CD14-positive monocyte (primary cell): Measurements from ENCODE around the gene MAPK8IP1. TPM values are rescaled to one million over a fixed set of nuclear protein-coding genes. Genes with fewer than 3 reads are reported as not detected.

Experiments
- DNase-seq, 3 donors: peaks; one replicate each; pipeline ENCODE4 v3.0.0-alpha.2; 2011 to 2022
- H2AFZ ChIP-seq: 2 replicates; pipeline ENCODE4 v1.6.0; 2012; ENCODE audit warnings: mild to moderate bottlenecking, low read depth, low read length, inconsistent platforms; ENCODE audit not compliant: insufficient read depth, poor library complexity, severe bottlenecking
- H3K27ac ChIP-seq, 2 donors: 1 replicate in 1 of 2; 2 replicates in 1 of 2; pipeline ENCODE4 v1.5.1; 2012 to 2013; ENCODE audit warnings: low read length in 2 of 2, control low read depth in 1 of 2, inconsistent platforms in 1 of 2, low read depth in 1 of 2, mild to moderate bottlenecking in 1 of 2
- H3K27me3 ChIP-seq, 2 donors: one replicate each; pipeline versions ENCODE4 v1.6.0 to v1.6.1; 2011 to 2013; ENCODE audit warnings: low read length in 2 of 2; ENCODE audit not compliant: control insufficient read depth in 2 of 2, insufficient read depth in 2 of 2
- H3K36me3 ChIP-seq, 2 donors: replicated peaks in 1 of 2; 1 replicate in 1 of 2; 2 replicates in 1 of 2; pipeline versions ENCODE4 v1.5.1 to v1.6.1; 2012 to 2013; ENCODE audit warnings: low read length in 2 of 2, control low read depth in 1 of 2, inconsistent platforms in 1 of 2, mild to moderate bottlenecking in 1 of 2; ENCODE audit not compliant: insufficient read depth in 2 of 2, control insufficient read depth in 1 of 2
- H3K4me1 ChIP-seq, 2 donors: 1 replicate in 1 of 2; 2 replicates in 1 of 2; pipeline versions ENCODE4 v1.5.1 to v1.6.1; 2012 to 2013; ENCODE audit warnings: low read length in 2 of 2, control low read depth in 1 of 2, inconsistent platforms in 1 of 2, mild to moderate bottlenecking in 1 of 2, moderate library complexity in 1 of 2; ENCODE audit not compliant: insufficient read depth in 2 of 2, control insufficient read depth in 1 of 2
- H3K4me2 ChIP-seq: replicated peaks from 2 replicates; pipeline ENCODE3; 2012; ENCODE audit warnings: low read length, moderate library complexity, mild to moderate bottlenecking; ENCODE audit not compliant: poor library complexity, severe bottlenecking; ENCODE audit errors: extremely low read depth
- H3K4me3 ChIP-seq, 3 experiments: fragments of 200-600 bp in 1 of 3; sonication (generic) in 1 of 3; replicated peaks in 1 of 3; 1 replicate in 2 of 3; 2 replicates in 1 of 3; pipeline ENCODE4 v1.5.1; 2011 to 2013; ENCODE audit warnings: low read length in 3 of 3, mild to moderate bottlenecking in 3 of 3, control low read depth in 2 of 3, low read depth in 2 of 3, inconsistent platforms in 1 of 3, moderate library complexity in 1 of 3
- H3K79me2 ChIP-seq: 2 replicates; pipeline ENCODE4 v1.6.0; 2012; ENCODE audit warnings: mild to moderate bottlenecking, control low read depth, inconsistent platforms, low read length, moderate library complexity; ENCODE audit not compliant: insufficient read depth
- H3K9ac ChIP-seq: 2 replicates; pipeline ENCODE4 v1.6.0; 2017; ENCODE audit warnings: low read length, mild to moderate bottlenecking; ENCODE audit not compliant: insufficient read depth, poor library complexity, severe bottlenecking
- H3K9me3 ChIP-seq, 2 donors: replicated peaks in 1 of 2; 1 replicate in 1 of 2; 2 replicates in 1 of 2; pipeline versions ENCODE4 v1.5.1 to v1.6.1; 2012 to 2013; ENCODE audit warnings: low read length in 2 of 2, control low read depth in 1 of 2; ENCODE audit not compliant: control insufficient read depth in 1 of 2, insufficient read depth in 1 of 2
- H4K20me1 ChIP-seq: 2 replicates; pipeline ENCODE4 v1.6.0; 2012; ENCODE audit warnings: mild to moderate bottlenecking, low read length, control low read depth, moderate library complexity; ENCODE audit not compliant: insufficient read depth
- H3K27ac Mint-ChIP-seq, 7 donors: one replicate each; pipeline ENCODE4 v1.8.0; 2020; ENCODE audit warnings: mild to moderate bottlenecking in 7 of 7, mixed read lengths in 7 of 7, moderate library complexity in 6 of 7, inconsistent platforms in 2 of 7
- H3K27me3 Mint-ChIP-seq, 3 donors: one replicate each; pipeline ENCODE4 v1.8.0; 2021 to 2022; ENCODE audit warnings: low read depth in 3 of 3, mild to moderate bottlenecking in 3 of 3, mixed read lengths in 3 of 3, moderate library complexity in 3 of 3, inconsistent platforms in 1 of 3
- H3K36me3 Mint-ChIP-seq, 2 donors: one replicate each; pipeline ENCODE4 v1.8.0; 2020; ENCODE audit warnings: mixed read lengths in 2 of 2, inconsistent platforms in 1 of 2, mild to moderate bottlenecking in 1 of 2
- H3K4me1 Mint-ChIP-seq: one replicate; pipeline ENCODE4 v1.8.0; 2020; ENCODE audit warnings: mild to moderate bottlenecking, mixed read lengths
- H3K4me3 Mint-ChIP-seq, 2 donors: one replicate each; pipeline ENCODE4 v1.8.0; 2020; ENCODE audit warnings: mild to moderate bottlenecking in 2 of 2, mixed read lengths in 2 of 2, moderate library complexity in 1 of 2
- H3K9me3 Mint-ChIP-seq, 7 donors: one replicate each; pipeline ENCODE4 v1.8.0; 2020 to 2022; ENCODE audit warnings: mixed read lengths in 7 of 7, mild to moderate bottlenecking in 6 of 7, moderate library complexity in 6 of 7, inconsistent platforms in 2 of 7
- CTCF ChIP-seq: fragments of 200-600 bp; IDR thresholded peaks from one replicate; pipeline ENCODE4 v1.8.0; 2022; ENCODE audit warnings: antibody characterized with exemption, mild to moderate bottlenecking
- WGBS: methylation state at CpG from one replicate; pipeline ENCODE4 v1.1.5; 2013; ENCODE audit warnings: missing lambda C conversion rate; ENCODE audit not compliant: insufficient coverage; 5-methylcytosine and 5-hydroxymethylcytosine counted together
- intact Hi-C, 2 donors: fragments of 100-400 bp; cut with micrococcal nuclease; formaldehyde crosslinking; loops; one replicate each; pipeline versions ENCODE4 v1.15.0 to v1.15.1; 2023
- polyA plus RNA-seq, 3 donors: library from polyadenylated mRNA; depleted of rRNA in 1 of 3; unstranded in 2 of 3; stranded (reverse) in 1 of 3; fragments of 300-500 nt in 2 of 3; fragments of >200 nt in 1 of 3; fragmentation: Illumina TruSeq in 2 of 3; gene quantifications; 1 replicate in 2 of 3; 2 replicates in 1 of 3; pipeline ENCODE4 v1.2.3, GENCODE V29; 2012 to 2021

MAPK8IP1 gene
- polyA plus RNA-seq, 3 donors: 0.93 TPM; not detected in 2

- H2AFZ ChIP-seq: no peak overlapping the region
- peaks cover 38% of the 10 kb centered on the region for H4K20me1 ChIP-seq
- no peak overlapping the region for H3K4me3 ChIP-seq
- H3K27ac ChIP-seq: no peak overlapping the region
- H3K4me2 ChIP-seq: no peak overlapping the region
- peak in 1 of 3 donors; percentile 4 for DNase-seq
- peak overlapping the region; percentile 15 for H3K9ac ChIP-seq
- H3K27me3 ChIP-seq: peaks cover 2 to 10% of the 10 kb centered on the region in 2 donors
- Mint-ChIP-seq H3K36me3 (peaks cover 15 to 29% of the 10 kb centered on the region in 2 donors), H3K4me3 (no peak overlapping the region), H3K27me3 (peaks cover 12 to 21% (median 19%) of the 10 kb centered on the region in 3 donors), H3K9me3 (peaks cover 0 to 6% (median 4%) of the 10 kb centered on the region in 7 donors), H3K27ac (no peak overlapping the region), H3K4me1 (peaks cover 49% of the 10 kb centered on the region)
- TF ChIP-seq CTCF: no peak
- intact Hi-C loops: no loop called here
- peaks cover 10 to 13% of the 10 kb centered on the region in 2 donors for H3K36me3 ChIP-seq
- peaks cover 19% of the 10 kb centered on the region for H3K79me2 ChIP-seq
- H3K4me1 ChIP-seq: peaks cover 35 to 43% of the 10 kb centered on the region in 2 donors
- 35% methylated on average over 12 of the region's 15 CpGs for WGBS
- H3K9me3 ChIP-seq: no peaks in the 10 kb centered on the region
Measured at GRCh38 chr11:45927332-45927683, 41.9 kb downstream of the MAPK8IP1 start.

GRCh38 chr11:45927684-45928413, 42.4 kb downstream of the MAPK8IP1 start:
- Histone ChIP-seq H3K4me2 (no peak overlapping the region), H3K79me2 (peaks cover 24% of the 10 kb centered on the region), H2AFZ (no peak overlapping the region), H3K4me3 (no peak overlapping the region), H3K9ac (peak overlapping the region; percentile 15), H3K4me1 (peaks cover 40 to 43% of the 10 kb centered on the region in 2 donors), H3K27me3 (peaks cover 0 to 8% of the 10 kb centered on the region in 2 donors), H3K27ac (no peak overlapping the region), H3K9me3 (no peaks in the 10 kb centered on the region), H4K20me1 (peaks cover 42% of the 10 kb centered on the region), H3K36me3 (peaks cover 10 to 15% of the 10 kb centered on the region in 2 donors)
- WGBS: 94% methylated on average over 27 of the region's 27 CpGs
- no peak for TF ChIP-seq CTCF
- intact Hi-C loops: no loop called here
- Mint-ChIP-seq H3K4me3 (no peak overlapping the region), H3K4me1 (peaks cover 54% of the 10 kb centered on the region), H3K27me3 (peaks cover 12 to 21% (median 18%) of the 10 kb centered on the region in 3 donors), H3K36me3 (peaks cover 20 to 34% of the 10 kb centered on the region in 2 donors), H3K9me3 (peaks cover 0 to 6% (median 4%) of the 10 kb centered on the region in 7 donors), H3K27ac (peak overlapping the region in 1 of 7 donors; percentile 65)
- DNase-seq: peak in 1 of 3 donors; percentile 3
